ENCODE results near the gene JPH4.
A peak's percentile ranks its signal among the peaks of the same experiment; 100 is the strongest.

Gene JPH4

GRCh38 chr14:23567186-23568020 is 11.2 kb downstream of the JPH4 start, which contains the start of gene AP1G2:
Gene AP1G2, minus strand, starts transcription at chr14:23567791. Its CDS starts 477 bp downstream, at chr14:23567314.
- TF ChIP-seq, protein P1, sequence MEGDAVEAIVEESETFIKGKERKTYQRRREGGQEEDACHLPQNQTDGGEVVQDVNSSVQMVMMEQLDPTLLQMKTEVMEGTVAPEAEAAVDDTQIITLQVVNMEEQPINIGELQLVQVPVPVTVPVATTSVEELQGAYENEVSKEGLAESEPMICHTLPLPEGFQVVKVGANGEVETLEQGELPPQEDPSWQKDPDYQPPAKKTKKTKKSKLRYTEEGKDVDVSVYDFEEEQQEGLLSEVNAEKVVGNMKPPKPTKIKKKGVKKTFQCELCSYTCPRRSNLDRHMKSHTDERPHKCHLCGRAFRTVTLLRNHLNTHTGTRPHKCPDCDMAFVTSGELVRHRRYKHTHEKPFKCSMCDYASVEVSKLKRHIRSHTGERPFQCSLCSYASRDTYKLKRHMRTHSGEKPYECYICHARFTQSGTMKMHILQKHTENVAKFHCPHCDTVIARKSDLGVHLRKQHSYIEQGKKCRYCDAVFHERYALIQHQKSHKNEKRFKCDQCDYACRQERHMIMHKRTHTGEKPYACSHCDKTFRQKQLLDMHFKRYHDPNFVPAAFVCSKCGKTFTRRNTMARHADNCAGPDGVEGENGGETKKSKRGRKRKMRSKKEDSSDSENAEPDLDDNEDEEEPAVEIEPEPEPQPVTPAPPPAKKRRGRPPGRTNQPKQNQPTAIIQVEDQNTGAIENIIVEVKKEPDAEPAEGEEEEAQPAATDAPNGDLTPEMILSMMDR (conservative IDR thresholded peaks at IDR 0.05; ENCODE audit: control insufficient read depth, insufficient read depth, low read depth, low read length) = no peak
- H3K4me3 ChIP-seq (ENCODE audit: control insufficient read depth, low read depth, low read length) = peak within 1 kb of the TSS; percentile 61
- peak; percentile 50 for DNase-seq (ENCODE audit: low read depth)

GRCh38 chr14:23566778-23567185 is 11.8 kb downstream of the JPH4 start:
- H3K4me3 ChIP-seq (ENCODE audit: control insufficient read depth, low read depth, low read length) = peak overlapping the region; percentile 61
- no peak for DNase-seq (ENCODE audit: low read depth)

GRCh38 chr14:23566112-23566777 is 12.3 kb downstream of the JPH4 start:
- no peak for DNase-seq (ENCODE audit: low read depth)
- TF ChIP-seq, protein P1 (conservative IDR thresholded peaks at IDR 0.05; ENCODE audit: control insufficient read depth, insufficient read depth, low read depth, low read length) = no peak
- no peak overlapping the region for H3K4me3 ChIP-seq (ENCODE audit: control insufficient read depth, low read depth, low read length)

More at GRCh38 chr14:23566778-23567185, 11.8 kb downstream of the JPH4 start:
- TF ChIP-seq, protein P1 (conservative IDR thresholded peaks at IDR 0.05; ENCODE audit: control insufficient read depth, insufficient read depth, low read depth, low read length) = peak; percentile 33

- TF ChIP-seq, protein P1 (conservative IDR thresholded peaks at IDR 0.05; ENCODE audit: control insufficient read depth, insufficient read depth, low read depth, low read length) = no peak
- no peak overlapping the region for H3K4me3 ChIP-seq (ENCODE audit: control insufficient read depth, low read depth, low read length)
- no peak for DNase-seq (ENCODE audit: low read depth)
Measured at GRCh38 chr14:23565626-23566025, 13.0 kb downstream of the JPH4 start.

DNA sequence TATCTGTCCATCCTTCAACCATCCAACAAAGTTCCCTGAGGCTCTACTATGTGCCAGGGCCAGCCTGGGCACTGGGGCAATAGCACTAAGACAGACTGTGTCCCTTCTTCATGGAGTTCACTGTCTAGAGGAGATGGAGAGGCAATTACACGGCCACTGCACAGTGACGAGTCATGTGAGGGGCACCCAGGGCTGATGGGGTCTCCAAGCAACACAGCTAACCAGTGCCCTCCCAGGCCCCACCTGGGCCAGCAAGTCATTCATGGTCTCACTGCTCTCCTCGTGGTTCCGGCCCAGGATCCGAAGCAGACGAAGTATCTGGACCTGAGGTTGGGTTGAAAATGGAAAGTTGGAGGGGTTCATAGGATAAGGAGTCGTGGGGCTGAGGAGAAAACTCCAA is 13.7 kb downstream of the JPH4 start:
- DNase-seq (ENCODE audit: low read depth) = no peak
- TF ChIP-seq, protein P1 (conservative IDR thresholded peaks at IDR 0.05; ENCODE audit: control insufficient read depth, insufficient read depth, low read depth, low read length) = no peak
- H3K4me3 ChIP-seq (ENCODE audit: control insufficient read depth, low read depth, low read length) = no peak overlapping the region

- H3K4me3 ChIP-seq (ENCODE audit: control insufficient read depth, low read depth, low read length) = no peak overlapping the region
- TF ChIP-seq, protein P1 (conservative IDR thresholded peaks at IDR 0.05; ENCODE audit: control insufficient read depth, insufficient read depth, low read depth, low read length) = no peak
- DNase-seq (ENCODE audit: low read depth) = no peak
Measured at GRCh38 chr14:23564181-23564812, 14.3 kb downstream of the JPH4 start.
